Measurements from ENCODE around the gene PI4KA.
"Not testable (repeated sequence)": the region's sequence is repeated elsewhere in the genome, so short reads cannot be mapped to it uniquely, and the experiment has no call there.

DNA sequence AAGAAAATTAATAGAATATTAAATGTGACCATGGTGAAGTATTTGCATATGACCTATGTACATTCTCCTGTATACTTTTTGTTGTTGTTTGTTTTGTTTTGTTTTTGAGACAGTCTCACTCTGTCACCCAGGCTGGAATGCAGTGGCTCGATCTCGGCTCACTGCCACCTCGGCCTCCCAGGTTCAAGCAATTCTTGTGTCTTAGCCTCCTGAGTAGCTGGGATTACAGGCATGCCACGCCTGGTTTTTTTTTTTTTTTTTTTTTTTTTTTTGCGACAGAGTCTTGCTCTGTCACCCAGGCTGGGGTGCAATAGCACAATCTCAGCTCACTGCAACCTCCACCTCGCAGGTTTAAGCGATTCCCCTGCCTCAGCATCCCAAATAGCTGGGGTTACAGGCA, 39.1 kb upstream of the PI4KA start:
- TF ChIP-seq, protein P1, sequence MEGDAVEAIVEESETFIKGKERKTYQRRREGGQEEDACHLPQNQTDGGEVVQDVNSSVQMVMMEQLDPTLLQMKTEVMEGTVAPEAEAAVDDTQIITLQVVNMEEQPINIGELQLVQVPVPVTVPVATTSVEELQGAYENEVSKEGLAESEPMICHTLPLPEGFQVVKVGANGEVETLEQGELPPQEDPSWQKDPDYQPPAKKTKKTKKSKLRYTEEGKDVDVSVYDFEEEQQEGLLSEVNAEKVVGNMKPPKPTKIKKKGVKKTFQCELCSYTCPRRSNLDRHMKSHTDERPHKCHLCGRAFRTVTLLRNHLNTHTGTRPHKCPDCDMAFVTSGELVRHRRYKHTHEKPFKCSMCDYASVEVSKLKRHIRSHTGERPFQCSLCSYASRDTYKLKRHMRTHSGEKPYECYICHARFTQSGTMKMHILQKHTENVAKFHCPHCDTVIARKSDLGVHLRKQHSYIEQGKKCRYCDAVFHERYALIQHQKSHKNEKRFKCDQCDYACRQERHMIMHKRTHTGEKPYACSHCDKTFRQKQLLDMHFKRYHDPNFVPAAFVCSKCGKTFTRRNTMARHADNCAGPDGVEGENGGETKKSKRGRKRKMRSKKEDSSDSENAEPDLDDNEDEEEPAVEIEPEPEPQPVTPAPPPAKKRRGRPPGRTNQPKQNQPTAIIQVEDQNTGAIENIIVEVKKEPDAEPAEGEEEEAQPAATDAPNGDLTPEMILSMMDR (IDR thresholded peaks at IDR 0.05), result not testable (repeated sequence)
- TF ChIP-seq POLR2A (IDR thresholded peaks at IDR 0.05), result not testable (repeated sequence)

All from tibial nerve (tissue), 3 donors.